ENCODE results near the gene MRFAP1L1.

GRCh38 chr4:6668391-6668790, 41.3 kb downstream of the MRFAP1L1 start:
- TF ChIP-seq POLR2AphosphoS5 (IDR thresholded peaks at IDR 0.05) (no peak), POLR2A (IDR thresholded peaks at IDR 0.05) (no peak)

Data from sigmoid colon (tissue), 4 donors.